ENCODE results near the gene UNC13C. TPM values are rescaled to one million over a fixed set of nuclear protein-coding genes. Genes with fewer than 3 reads are reported as not detected.

Gene UNC13C
- polyA plus RNA-seq, 1 donor from 2014 or later = 4.0 TPM

DNA sequence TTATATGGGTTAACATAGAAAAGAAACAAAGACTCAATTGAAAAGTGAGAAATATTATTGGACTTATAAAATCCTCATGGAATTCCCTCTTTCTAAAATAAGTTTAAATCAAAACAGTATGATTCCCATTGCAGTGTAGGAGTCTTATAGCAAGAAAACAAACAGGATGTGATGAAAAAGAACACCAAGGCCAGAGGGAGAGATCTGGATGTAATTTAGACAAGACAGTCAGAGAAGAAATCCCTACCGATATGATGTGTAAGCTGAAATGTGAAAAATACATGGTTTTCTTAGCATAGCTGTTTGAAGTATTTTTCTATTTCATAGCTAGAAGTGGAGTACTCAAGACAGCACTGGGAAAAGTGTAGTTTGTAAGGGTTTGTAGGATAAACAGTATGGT, 697.0 kb downstream of the UNC13C start:
- Histone ChIP-seq H3K27ac (ENCODE audit: low read length) (no peak overlapping the region), H3K9me3 (ENCODE audit: low read length) (no peaks in the 10 kb centered on the region), H3K36me3 (ENCODE audit: insufficient read depth, low read length) (no peaks in the 10 kb centered on the region), H3K9me2 (ENCODE audit: insufficient read depth, low read length) (no peaks in the 10 kb centered on the region), H3F3A (ENCODE audit: insufficient read depth, low read length, poor library complexity, severe bottlenecking) (no peaks in the 10 kb centered on the region), H3K4me3 (ENCODE audit: low read length) (no peak overlapping the region), H3K27me3 (ENCODE audit: insufficient read depth, low read depth, low read length) (no peaks in the 10 kb centered on the region), H3K9ac (ENCODE audit: low read length) (no peak overlapping the region), H4K20me1 (ENCODE audit: insufficient read depth) (no peaks in the 10 kb centered on the region), H3K79me2 (replicated peaks; ENCODE audit: insufficient read depth, low read length) (no peaks in the 10 kb centered on the region), H2AFZ (ENCODE audit: low read depth, low read length) (no peak overlapping the region), H3K4me2 (ENCODE audit: low read length) (no peak overlapping the region)
- TF ChIP-seq, protein P1, sequence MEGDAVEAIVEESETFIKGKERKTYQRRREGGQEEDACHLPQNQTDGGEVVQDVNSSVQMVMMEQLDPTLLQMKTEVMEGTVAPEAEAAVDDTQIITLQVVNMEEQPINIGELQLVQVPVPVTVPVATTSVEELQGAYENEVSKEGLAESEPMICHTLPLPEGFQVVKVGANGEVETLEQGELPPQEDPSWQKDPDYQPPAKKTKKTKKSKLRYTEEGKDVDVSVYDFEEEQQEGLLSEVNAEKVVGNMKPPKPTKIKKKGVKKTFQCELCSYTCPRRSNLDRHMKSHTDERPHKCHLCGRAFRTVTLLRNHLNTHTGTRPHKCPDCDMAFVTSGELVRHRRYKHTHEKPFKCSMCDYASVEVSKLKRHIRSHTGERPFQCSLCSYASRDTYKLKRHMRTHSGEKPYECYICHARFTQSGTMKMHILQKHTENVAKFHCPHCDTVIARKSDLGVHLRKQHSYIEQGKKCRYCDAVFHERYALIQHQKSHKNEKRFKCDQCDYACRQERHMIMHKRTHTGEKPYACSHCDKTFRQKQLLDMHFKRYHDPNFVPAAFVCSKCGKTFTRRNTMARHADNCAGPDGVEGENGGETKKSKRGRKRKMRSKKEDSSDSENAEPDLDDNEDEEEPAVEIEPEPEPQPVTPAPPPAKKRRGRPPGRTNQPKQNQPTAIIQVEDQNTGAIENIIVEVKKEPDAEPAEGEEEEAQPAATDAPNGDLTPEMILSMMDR (IDR thresholded peaks at IDR 0.05; ENCODE audit: poor library complexity, severe bottlenecking) = no peak
- TF ChIP-seq MXI1 (conservative IDR thresholded peaks at IDR 0.05; ENCODE audit: poor library complexity, severe bottlenecking) (no peak), EP300 (conservative IDR thresholded peaks at IDR 0.05; ENCODE audit: poor library complexity, severe bottlenecking) (no peak), SMC3 (conservative IDR thresholded peaks at IDR 0.05; ENCODE audit: poor library complexity) (no peak), EZH2 (IDR thresholded peaks at IDR 0.05; ENCODE audit: borderline replicate concordance, insufficient read depth, low read length, poor library complexity, severe bottlenecking) (no peak), TAF1 (IDR thresholded peaks at IDR 0.05; ENCODE audit: low read depth) (no peak), POLR2AphosphoS5 (IDR thresholded peaks at IDR 0.05) (no peak), RAD21 (conservative IDR thresholded peaks at IDR 0.05) (no peak)
- TF ChIP-seq, protein P2, sequence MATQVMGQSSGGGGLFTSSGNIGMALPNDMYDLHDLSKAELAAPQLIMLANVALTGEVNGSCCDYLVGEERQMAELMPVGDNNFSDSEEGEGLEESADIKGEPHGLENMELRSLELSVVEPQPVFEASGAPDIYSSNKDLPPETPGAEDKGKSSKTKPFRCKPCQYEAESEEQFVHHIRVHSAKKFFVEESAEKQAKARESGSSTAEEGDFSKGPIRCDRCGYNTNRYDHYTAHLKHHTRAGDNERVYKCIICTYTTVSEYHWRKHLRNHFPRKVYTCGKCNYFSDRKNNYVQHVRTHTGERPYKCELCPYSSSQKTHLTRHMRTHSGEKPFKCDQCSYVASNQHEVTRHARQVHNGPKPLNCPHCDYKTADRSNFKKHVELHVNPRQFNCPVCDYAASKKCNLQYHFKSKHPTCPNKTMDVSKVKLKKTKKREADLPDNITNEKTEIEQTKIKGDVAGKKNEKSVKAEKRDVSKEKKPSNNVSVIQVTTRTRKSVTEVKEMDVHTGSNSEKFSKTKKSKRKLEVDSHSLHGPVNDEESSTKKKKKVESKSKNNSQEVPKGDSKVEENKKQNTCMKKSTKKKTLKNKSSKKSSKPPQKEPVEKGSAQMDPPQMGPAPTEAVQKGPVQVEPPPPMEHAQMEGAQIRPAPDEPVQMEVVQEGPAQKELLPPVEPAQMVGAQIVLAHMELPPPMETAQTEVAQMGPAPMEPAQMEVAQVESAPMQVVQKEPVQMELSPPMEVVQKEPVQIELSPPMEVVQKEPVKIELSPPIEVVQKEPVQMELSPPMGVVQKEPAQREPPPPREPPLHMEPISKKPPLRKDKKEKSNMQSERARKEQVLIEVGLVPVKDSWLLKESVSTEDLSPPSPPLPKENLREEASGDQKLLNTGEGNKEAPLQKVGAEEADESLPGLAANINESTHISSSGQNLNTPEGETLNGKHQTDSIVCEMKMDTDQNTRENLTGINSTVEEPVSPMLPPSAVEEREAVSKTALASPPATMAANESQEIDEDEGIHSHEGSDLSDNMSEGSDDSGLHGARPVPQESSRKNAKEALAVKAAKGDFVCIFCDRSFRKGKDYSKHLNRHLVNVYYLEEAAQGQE (IDR thresholded peaks at IDR 0.05; ENCODE audit: borderline replicate concordance) = no peak

DNA sequence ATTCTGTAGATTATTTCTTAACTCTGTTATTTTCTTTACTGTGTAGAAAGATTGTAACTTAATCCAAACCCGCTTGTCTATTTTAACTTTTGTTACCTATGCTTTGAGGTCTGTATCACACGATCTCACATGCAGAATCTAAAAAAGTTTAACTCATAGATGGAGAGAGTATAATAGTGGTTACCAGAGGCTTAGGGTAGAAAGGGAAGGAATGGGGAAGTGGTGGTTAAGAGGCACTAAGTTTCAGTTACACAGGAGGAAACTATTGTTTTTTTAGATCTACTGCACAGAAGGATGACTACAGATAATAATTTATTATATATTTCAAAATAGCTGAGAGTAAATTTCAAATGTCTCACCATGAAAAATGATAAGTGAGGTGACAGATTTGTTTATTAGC, 703.3 kb downstream of the UNC13C start:
- no peak overlapping the region for H3K4me3 ChIP-seq (ENCODE audit: low read length)
- no peaks in the 10 kb centered on the region for H4K20me1 ChIP-seq (ENCODE audit: insufficient read depth)
- H3K79me2 ChIP-seq (replicated peaks; ENCODE audit: insufficient read depth, low read length) = no peaks in the 10 kb centered on the region
- H3K4me2 ChIP-seq (ENCODE audit: low read length) = no peak overlapping the region
- H2AFZ ChIP-seq (ENCODE audit: low read depth, low read length) = no peak overlapping the region
- no peak overlapping the region for H3K9ac ChIP-seq (ENCODE audit: low read length)
- no peaks in the 10 kb centered on the region for H3F3A ChIP-seq (ENCODE audit: insufficient read depth, low read length, poor library complexity, severe bottlenecking)
- TF ChIP-seq SMC3 (conservative IDR thresholded peaks at IDR 0.05; ENCODE audit: poor library complexity) = no peak
- no peak for TF ChIP-seq EZH2 (IDR thresholded peaks at IDR 0.05; ENCODE audit: borderline replicate concordance, insufficient read depth, low read length, poor library complexity, severe bottlenecking)
- TF ChIP-seq, protein P1 (IDR thresholded peaks at IDR 0.05; ENCODE audit: poor library complexity, severe bottlenecking) = no peak
- TF ChIP-seq RAD21 (conservative IDR thresholded peaks at IDR 0.05) = no peak
- H3K27me3 ChIP-seq (ENCODE audit: insufficient read depth, low read depth, low read length) = no peaks in the 10 kb centered on the region
- H3K9me2 ChIP-seq (ENCODE audit: insufficient read depth, low read length) = no peaks in the 10 kb centered on the region
- no peaks in the 10 kb centered on the region for H3K36me3 ChIP-seq (ENCODE audit: insufficient read depth, low read length)
- H3K27ac ChIP-seq (ENCODE audit: low read length) = no peak overlapping the region
- no peaks in the 10 kb centered on the region for H3K9me3 ChIP-seq (ENCODE audit: low read length)

Other genes with a start within 250 kb of the UNC13C start
- 0.05 TPM in 1 of 2 replicates, not detected in the other for gene WDR72, start 218.8 kb upstream of the UNC13C start, polyA plus RNA-seq

Measured in neural cell (in vitro differentiated cells).